Fibroblast of upper back skin (primary cell): ENCODE measurements around the gene BBS4.
"Not testable (repeated sequence)": the region's sequence is repeated elsewhere in the genome, so short reads cannot be mapped to it uniquely, and the experiment has no call there.

Experiments used
- DNase-seq: peaks from one replicate; pipeline ENCODE4 v3.0.0-alpha.2; 2013

The BBS4 gene, protein sequence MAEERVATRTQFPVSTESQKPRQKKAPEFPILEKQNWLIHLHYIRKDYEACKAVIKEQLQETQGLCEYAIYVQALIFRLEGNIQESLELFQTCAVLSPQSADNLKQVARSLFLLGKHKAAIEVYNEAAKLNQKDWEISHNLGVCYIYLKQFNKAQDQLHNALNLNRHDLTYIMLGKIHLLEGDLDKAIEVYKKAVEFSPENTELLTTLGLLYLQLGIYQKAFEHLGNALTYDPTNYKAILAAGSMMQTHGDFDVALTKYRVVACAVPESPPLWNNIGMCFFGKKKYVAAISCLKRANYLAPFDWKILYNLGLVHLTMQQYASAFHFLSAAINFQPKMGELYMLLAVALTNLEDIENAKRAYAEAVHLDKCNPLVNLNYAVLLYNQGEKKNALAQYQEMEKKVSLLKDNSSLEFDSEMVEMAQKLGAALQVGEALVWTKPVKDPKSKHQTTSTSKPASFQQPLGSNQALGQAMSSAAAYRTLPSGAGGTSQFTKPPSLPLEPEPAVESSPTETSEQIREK

DNA sequence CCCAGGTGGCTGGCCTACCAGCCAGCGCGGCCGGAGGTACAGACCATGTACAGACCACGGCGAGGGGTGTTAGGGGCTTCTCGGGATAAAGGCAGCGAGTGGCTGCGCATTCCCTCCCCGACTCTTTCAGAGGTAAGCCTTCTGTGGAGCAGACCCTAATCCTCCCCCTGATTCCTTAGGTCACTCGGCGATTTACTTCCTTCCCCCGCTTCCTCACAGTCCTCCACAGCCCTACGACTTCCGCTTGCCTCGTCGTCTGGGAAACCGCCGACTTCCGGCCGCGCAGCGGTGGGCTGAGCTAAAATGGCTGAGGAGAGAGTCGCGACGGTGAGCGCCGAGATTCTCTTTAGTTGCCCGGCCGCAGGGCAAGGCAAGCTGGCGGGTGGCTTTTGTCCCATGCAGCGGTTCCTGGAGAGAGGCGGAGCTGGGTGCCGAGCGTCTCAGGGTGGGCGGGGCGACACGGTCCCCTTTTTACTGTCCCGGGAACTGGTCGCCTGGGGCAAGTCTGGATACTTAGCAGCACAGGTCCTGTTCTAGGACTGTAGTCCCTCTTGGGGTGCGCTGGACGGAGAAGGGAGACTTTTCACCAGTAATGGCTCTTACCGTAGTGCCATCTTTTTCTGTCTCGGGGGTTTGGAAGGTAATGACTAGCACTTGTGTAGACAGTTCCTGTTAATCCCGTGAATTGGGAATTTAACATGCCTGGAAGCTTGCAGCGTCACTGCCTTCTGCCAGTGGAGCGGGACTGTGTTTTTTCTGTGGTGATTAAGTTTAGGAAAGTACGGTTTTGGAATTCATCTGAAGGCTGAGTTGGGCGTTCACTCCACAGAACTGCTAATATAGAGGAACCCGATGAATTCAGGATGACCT is at the start of gene BBS4, which contains the start of gene HIGD2B:
BBS4 (plus strand) TSS at position 283 of the 870 bp plus-strand sequence; CDS start at position 304, 21 bp downstream.
HIGD2B (minus strand) TSS at position 258 of the 870 bp plus-strand sequence. CDS start 9,808 bp downstream, outside the sequence.
- DNase-seq, result peak; percentile 81

GRCh38 chr15:72636519-72637282 is 49.3 kb upstream of the BBS4 start:
- DNase-seq, result peak; percentile 82

DNA sequence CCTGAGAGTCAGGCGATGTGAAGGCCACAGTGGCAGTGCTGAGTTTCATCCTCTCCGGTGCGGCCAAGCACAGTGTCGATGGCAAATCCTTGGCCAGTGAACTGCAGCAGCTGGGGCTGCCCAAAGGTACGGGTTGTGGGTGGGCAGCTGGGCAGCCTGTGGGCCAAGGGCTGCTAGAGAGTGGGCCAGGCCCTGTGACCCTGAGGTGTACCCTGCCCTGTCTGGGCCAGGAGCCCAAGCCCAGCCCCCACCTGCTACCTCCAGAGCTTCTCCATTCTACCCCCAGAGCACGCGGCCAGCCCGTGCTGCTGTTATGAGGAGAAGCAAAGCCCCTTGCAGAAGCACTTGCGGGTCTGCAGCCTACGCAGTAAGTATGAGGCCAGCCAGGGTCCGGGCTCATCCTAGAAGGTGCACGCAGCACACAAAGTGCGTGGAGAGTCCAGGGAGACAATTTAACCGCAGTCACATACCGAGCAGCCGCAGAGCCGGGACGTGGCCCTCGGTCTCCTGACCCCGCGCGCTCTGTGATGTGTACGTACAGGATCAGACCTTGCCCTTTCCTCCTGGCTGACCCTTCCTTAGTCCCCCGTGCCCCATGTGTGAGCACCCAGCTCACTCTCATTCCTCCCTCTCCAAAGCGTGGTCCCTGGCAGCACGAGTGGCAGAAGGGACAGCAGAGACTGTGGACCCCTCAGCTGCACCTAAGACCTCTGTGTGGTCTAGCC is 46.1 kb upstream of the BBS4 start:
- DNase-seq, result not testable (repeated sequence)

GRCh38 chr15:72642271-72642670 is 43.7 kb upstream of the BBS4 start:
- not testable (repeated sequence) for DNase-seq

- DNase-seq, result not testable (repeated sequence)
Observed at GRCh38 chr15:72648631-72649253, 37.3 kb upstream of the BBS4 start.

GRCh38 chr15:72654397-72654796 is 31.6 kb upstream of the BBS4 start, which contains the start of gene GOLGA6B:
Gene GOLGA6B, plus strand, starts transcription at chr15:72654697. Its CDS starts 41 bp downstream, at chr15:72654738.
- DNase-seq, result not testable (repeated sequence)

- DNase-seq, result not testable (repeated sequence)
Observed at GRCh38 chr15:72656014-72656413, 30.0 kb upstream of the BBS4 start.

DNA sequence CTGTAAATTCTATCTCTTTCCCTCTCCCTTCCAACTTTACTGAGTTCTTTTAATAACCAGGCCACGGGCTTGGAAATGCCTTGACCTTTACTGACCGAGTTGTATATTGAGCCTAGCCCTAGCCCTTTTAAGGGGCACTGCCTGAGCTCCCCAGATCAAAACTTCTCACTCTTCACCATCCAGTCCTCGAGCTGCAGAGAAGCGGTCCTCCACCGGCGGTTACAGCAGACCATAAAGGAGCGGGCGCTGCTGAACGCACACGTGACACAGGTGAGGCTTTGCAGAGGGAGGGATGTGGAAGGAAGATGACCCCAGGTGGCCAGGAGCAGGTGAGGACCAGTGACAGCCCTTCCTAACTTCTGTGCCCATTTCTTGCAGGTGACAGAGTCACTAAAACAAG is 24.9 kb upstream of the BBS4 start:
- not testable (repeated sequence) for DNase-seq

DNA sequence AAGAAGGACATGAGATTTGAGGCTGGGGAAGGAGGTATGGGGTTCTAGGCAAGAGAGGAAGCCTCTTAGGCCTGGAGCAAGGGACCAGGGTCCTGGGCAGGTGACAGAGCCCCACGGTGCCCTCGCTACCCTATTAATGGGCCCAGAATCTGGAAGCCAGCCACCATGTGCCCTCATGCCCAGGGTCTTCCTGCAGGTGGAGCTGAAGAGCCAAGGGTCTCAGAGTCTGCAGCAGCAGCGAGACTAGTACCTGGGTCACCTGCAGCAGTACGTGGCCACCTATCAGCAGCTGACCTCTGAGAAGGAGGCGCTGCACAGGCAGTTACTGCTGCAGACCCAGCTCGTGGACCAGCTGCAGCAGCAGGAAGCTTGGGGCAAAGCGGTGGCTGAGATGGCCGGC is 22.1 kb upstream of the BBS4 start:
- not testable (repeated sequence) for DNase-seq

- not testable (repeated sequence) for DNase-seq
Observed at GRCh38 chr15:72665706-72666105, 20.3 kb upstream of the BBS4 start.

GRCh38 chr15:72669803-72670202 is 16.2 kb upstream of the BBS4 start:
- not testable (repeated sequence) for DNase-seq

DNA sequence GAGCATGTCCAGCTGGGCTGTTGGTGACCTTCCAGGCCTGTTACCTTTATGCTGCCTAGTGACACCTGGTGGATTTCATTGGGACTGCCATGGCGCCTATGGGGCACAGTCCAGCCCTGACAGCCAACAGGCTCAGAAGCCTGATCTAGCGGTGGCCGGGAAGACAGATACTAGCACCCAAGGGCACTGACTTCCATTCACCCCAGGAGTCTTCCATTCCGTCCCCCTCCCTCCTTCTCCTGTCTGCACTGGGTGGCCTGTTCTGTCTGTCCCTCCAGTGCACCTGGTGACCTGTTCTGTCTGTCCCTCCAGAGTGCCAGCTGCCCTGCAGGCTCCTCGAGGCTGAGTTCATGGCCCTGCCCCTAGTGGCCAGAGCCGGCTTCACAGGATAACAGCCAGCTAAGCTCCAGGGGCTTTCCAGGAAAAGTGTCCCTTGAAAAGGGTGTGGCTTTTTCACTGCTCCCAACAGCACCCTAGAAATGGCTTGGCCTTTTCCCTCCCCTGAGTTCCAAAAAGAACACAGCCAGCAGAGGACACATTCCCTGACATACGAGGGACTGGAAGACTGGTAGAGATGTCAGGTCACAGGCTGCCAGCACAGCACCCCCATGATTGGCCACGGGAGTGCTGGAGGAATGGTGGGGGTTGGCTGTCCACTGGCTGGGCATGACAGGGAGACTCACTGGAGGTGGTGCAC is 15.2 kb upstream of the BBS4 start:
- DNase-seq, result peak; percentile 37

GRCh38 chr15:72671525-72671924 is 14.5 kb upstream of the BBS4 start:
- DNase-seq, result no peak

DNA sequence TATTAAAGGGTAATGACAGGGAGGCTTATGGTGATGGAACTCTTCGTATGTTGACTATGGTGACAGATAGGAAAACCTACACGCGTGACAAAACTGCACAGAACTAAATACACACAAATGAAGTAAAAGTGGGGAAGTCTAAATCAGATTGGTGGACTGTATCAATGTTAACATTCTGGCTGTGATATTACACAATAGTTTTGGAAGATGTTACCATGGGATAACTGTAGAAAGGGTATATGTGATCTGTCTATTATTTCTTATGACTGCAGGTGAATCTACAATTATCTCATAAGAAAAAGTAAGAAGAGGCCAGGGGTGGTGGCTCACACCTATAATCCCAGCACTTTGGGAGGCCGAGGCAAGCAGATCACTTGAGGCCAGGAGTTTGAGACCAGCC is 9.2 kb upstream of the BBS4 start:
- DNase-seq, result no peak

DNA sequence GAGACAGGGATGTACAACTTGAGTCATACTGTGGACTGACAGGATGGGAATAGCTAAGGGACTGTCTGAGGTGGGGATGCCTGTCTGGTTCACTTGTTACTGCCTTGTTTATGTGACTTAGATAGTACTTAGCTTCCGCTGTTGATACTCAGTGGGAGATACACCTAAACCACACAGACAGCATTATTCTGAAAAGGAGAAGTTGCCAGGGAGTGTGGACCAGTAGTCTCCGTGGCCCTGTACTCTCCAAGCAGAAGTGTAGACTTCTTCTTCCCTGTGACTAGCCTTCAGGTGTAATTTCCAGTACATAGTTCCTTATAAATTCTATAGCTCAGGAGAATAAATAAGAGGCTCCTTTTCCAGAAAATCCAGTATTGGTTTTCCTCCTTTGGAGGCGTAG is 5.1 kb upstream of the BBS4 start:
- no peak for DNase-seq

- DNase-seq, result no peak
Observed at GRCh38 chr15:72682772-72683171, 3.2 kb upstream of the BBS4 start.

- no peak for DNase-seq
Observed at GRCh38 chr15:72685301-72685924, 594 bp upstream of the BBS4 start.

DNA sequence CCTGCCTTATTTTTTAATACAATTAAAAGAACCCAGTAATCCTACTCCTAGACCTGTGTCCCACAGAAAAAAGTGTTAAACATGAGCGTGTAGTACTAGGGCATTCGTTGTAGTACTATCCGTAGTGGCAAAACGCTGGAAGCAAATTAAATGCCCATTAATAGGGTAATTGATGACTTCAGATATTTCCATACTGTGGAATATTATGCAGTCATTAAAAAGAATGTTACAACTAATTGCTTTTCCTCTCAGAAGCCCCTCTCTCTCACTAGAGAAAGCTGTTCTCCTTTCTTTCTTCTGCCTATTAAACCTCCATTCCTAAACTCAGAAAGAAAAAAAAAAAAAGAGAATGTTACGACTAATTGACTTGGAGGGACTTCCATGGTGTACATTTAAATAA is 2.7 kb downstream of the BBS4 start:
- DNase-seq, result no peak

GRCh38 chr15:72690938-72691337 is 4.9 kb downstream of the BBS4 start:
- DNase-seq, result no peak

DNA sequence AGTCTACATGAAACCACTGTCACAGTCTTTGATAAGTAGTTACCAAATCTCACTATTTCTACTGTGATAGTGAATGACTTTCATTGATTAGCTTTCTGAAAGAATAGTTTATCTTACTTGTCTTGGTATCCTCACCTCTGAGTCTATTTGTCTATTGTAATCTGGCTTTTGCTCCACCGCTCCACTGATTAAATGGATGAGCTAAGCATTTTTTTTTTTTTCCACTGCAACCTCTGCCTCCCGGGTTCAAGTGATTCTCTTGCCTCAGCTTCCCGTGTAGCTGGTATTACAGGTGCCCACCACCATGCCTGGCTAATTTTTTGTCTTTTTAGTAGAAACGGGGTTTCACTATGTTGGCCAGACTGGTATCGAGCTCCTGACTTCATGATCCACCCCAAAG is 12.9 kb downstream of the BBS4 start:
- no peak for DNase-seq
